Measurements from ENCODE around the gene PIGL.

PIGL gene

GRCh38 chr17:16354585-16354984 lies 137.6 kb downstream of the PIGL start:
- H3K4me3 ChIP-seq (ENCODE audit: low read length): no peak overlapping the region
- peaks cover 15% of the 10 kb centered on the region for H3K4me1 ChIP-seq (ENCODE audit: control insufficient read depth, insufficient read depth, low read length)
- no peaks in the 10 kb centered on the region for H3K9me3 ChIP-seq (ENCODE audit: control insufficient read depth, low read length)
- no peaks in the 10 kb centered on the region for H3K36me3 ChIP-seq (ENCODE audit: control insufficient read depth, insufficient read depth, low read length, severe bottlenecking)
- DNase-seq (ENCODE audit: low read depth): no peak
- no peaks in the 10 kb centered on the region for H3K27me3 ChIP-seq (replicated peaks; ENCODE audit: control insufficient read depth, insufficient read depth, low read length)
- no peak overlapping the region for H3K9ac ChIP-seq (ENCODE audit: low read length)

- Histone ChIP-seq H3K27me3 (replicated peaks; ENCODE audit: control insufficient read depth, insufficient read depth, low read length) (no peaks in the 10 kb centered on the region), H3K9me3 (ENCODE audit: control insufficient read depth, low read length) (no peaks in the 10 kb centered on the region), H3K9ac (ENCODE audit: low read length) (no peak overlapping the region), H3K36me3 (ENCODE audit: control insufficient read depth, insufficient read depth, low read length, severe bottlenecking) (no peaks in the 10 kb centered on the region), H3K4me1 (ENCODE audit: control insufficient read depth, insufficient read depth, low read length) (peaks cover 3% of the 10 kb centered on the region), H3K4me3 (ENCODE audit: low read length) (no peak overlapping the region)
- no peak for DNase-seq (ENCODE audit: low read depth)
Observed at GRCh38 chr17:16358394-16358793, 141.4 kb downstream of the PIGL start.

- Histone ChIP-seq H3K9ac (ENCODE audit: low read length) (no peak overlapping the region), H3K36me3 (ENCODE audit: control insufficient read depth, insufficient read depth, low read length, severe bottlenecking) (no peaks in the 10 kb centered on the region), H3K27me3 (replicated peaks; ENCODE audit: control insufficient read depth, insufficient read depth, low read length) (no peaks in the 10 kb centered on the region), H3K9me3 (ENCODE audit: control insufficient read depth, low read length) (no peaks in the 10 kb centered on the region), H3K4me3 (ENCODE audit: low read length) (no peak overlapping the region), H3K4me1 (ENCODE audit: control insufficient read depth, insufficient read depth, low read length) (peaks cover 7% of the 10 kb centered on the region)
- no peak for DNase-seq (ENCODE audit: low read depth)
Observed at GRCh38 chr17:16361874-16362273, 144.9 kb downstream of the PIGL start.

- H3K4me3 ChIP-seq (ENCODE audit: low read length): no peak overlapping the region
Observed at GRCh38 chr17:16363749-16364536, 146.9 kb downstream of the PIGL start.

GRCh38 chr17:16364625-16365024 lies 147.6 kb downstream of the PIGL start:
- Histone ChIP-seq H3K9me3 (ENCODE audit: control insufficient read depth, low read length) (no peaks in the 10 kb centered on the region), H3K36me3 (ENCODE audit: control insufficient read depth, insufficient read depth, low read length, severe bottlenecking) (no peaks in the 10 kb centered on the region), H3K4me3 (ENCODE audit: low read length) (no peak overlapping the region), H3K4me1 (ENCODE audit: control insufficient read depth, insufficient read depth, low read length) (peaks cover 7% of the 10 kb centered on the region), H3K9ac (ENCODE audit: low read length) (peak overlapping the region; percentile 31), H3K27me3 (replicated peaks; ENCODE audit: control insufficient read depth, insufficient read depth, low read length) (no peaks in the 10 kb centered on the region)
- DNase-seq (ENCODE audit: low read depth): no peak

More at GRCh38 chr17:16363749-16364536, 146.9 kb downstream of the PIGL start:
- Histone ChIP-seq H3K4me1 (ENCODE audit: control insufficient read depth, insufficient read depth, low read length) (peaks cover 7% of the 10 kb centered on the region), H3K27me3 (replicated peaks; ENCODE audit: control insufficient read depth, insufficient read depth, low read length) (no peaks in the 10 kb centered on the region), H3K9me3 (ENCODE audit: control insufficient read depth, low read length) (no peaks in the 10 kb centered on the region), H3K9ac (ENCODE audit: low read length) (peak overlapping the region; percentile 31), H3K36me3 (ENCODE audit: control insufficient read depth, insufficient read depth, low read length, severe bottlenecking) (no peaks in the 10 kb centered on the region)
- peak; percentile 92 for DNase-seq (ENCODE audit: low read depth)

- H3K4me1 ChIP-seq (ENCODE audit: control insufficient read depth, insufficient read depth, low read length): peaks cover 19% of the 10 kb centered on the region
- no peaks in the 10 kb centered on the region for H3K27me3 ChIP-seq (replicated peaks; ENCODE audit: control insufficient read depth, insufficient read depth, low read length)
- no peak overlapping the region for H3K4me3 ChIP-seq (ENCODE audit: low read length)
- peak; percentile 24 for DNase-seq (ENCODE audit: low read depth)
- H3K36me3 ChIP-seq (ENCODE audit: control insufficient read depth, insufficient read depth, low read length, severe bottlenecking): no peaks in the 10 kb centered on the region
- H3K9ac ChIP-seq (ENCODE audit: low read length): no peak overlapping the region
- H3K9me3 ChIP-seq (ENCODE audit: control insufficient read depth, low read length): no peaks in the 10 kb centered on the region
Observed at GRCh38 chr17:16371742-16372141, 154.7 kb downstream of the PIGL start.

GRCh38 chr17:16374146-16374938 lies 157.3 kb downstream of the PIGL start:
- peak; percentile 61 for DNase-seq (ENCODE audit: low read depth)
- H3K4me1 ChIP-seq (ENCODE audit: control insufficient read depth, insufficient read depth, low read length): peaks cover 31% of the 10 kb centered on the region
- H3K9me3 ChIP-seq (ENCODE audit: control insufficient read depth, low read length): no peaks in the 10 kb centered on the region
- H3K4me3 ChIP-seq (ENCODE audit: low read length): no peak overlapping the region
- H3K27me3 ChIP-seq (replicated peaks; ENCODE audit: control insufficient read depth, insufficient read depth, low read length): no peaks in the 10 kb centered on the region
- H3K36me3 ChIP-seq (ENCODE audit: control insufficient read depth, insufficient read depth, low read length, severe bottlenecking): no peaks in the 10 kb centered on the region
- H3K9ac ChIP-seq (ENCODE audit: low read length): no peak overlapping the region
